HepG2 (cell line): ENCODE results near the gene SEC14L2. TPM values are rescaled to one million over a fixed set of nuclear protein-coding genes. Genes with fewer than 3 reads are reported as not detected.

Source experiments
- ATM ChIP-seq: fragments of 450-650 bp; IDR thresholded peaks from 2 replicates; pipeline ENCODE4 v1.7.1; 2017; ENCODE audit warnings: mild to moderate bottlenecking, borderline replicate concordance
- BHLHE40 ChIP-seq: IDR thresholded peaks from 2 replicates; pipeline ENCODE4 v1.6.1; 2011; ENCODE audit warnings: low read length, improper control_type of control experiment
- FOXA3 ChIP-seq: IDR thresholded peaks from 2 replicates; pipeline ENCODE4 v1.6.1; 2016; ENCODE audit warnings: missing genetic modification reagents, missing compliant biosample characterization
- HDAC2 ChIP-seq: sonication (generic); formaldehyde crosslinking; IDR thresholded peaks from 2 replicates; pipeline ENCODE4 v1.4.0; 2020; ENCODE audit warnings: missing genetic modification reagents
- NFE2L1 ChIP-seq: sonication (generic); formaldehyde crosslinking; IDR thresholded peaks from 2 replicates; pipeline ENCODE4 v1.4.0; 2020; ENCODE audit warnings: missing genetic modification reagents, mild to moderate bottlenecking, borderline replicate concordance
- NRL ChIP-seq: sonication (generic); formaldehyde crosslinking; IDR thresholded peaks from 2 replicates; pipeline ENCODE4 v1.5.0; 2020; ENCODE audit warnings: missing genetic modification reagents, mild to moderate bottlenecking, moderate library complexity, borderline replicate concordance
- PHF20 ChIP-seq: sonication (generic); formaldehyde crosslinking; IDR thresholded peaks from 2 replicates; pipeline ENCODE4 v1.5.0; 2020; ENCODE audit warnings: mild to moderate bottlenecking, missing genetic modification reagents
- SMC3 ChIP-seq: IDR thresholded peaks from 2 replicates; pipeline ENCODE4 v1.6.1; 2011; ENCODE audit warnings: low read length, improper control_type of control experiment
- ZFP62 ChIP-seq: sonication (generic); formaldehyde crosslinking; IDR thresholded peaks from 2 replicates; pipeline ENCODE4 v1.4.0; 2020; ENCODE audit warnings: missing genetic modification reagents
- ZNF256 ChIP-seq: sonication (generic); formaldehyde crosslinking; conservative IDR thresholded peaks from 2 replicates; pipeline ENCODE4 v1.4.0; 2020; ENCODE audit warnings: missing genetic modification reagents
- ZNF329 ChIP-seq: sonication (generic); formaldehyde crosslinking; IDR thresholded peaks from 2 replicates; pipeline ENCODE4 v1.9.0; 2021; ENCODE audit warnings: low read depth, mild to moderate bottlenecking, missing genetic modification reagents
- ZNF331 ChIP-seq: sonication (generic); formaldehyde crosslinking; IDR thresholded peaks from 2 replicates; pipeline ENCODE4 v1.4.0; 2020; ENCODE audit warnings: missing genetic modification reagents
- ZNF367 ChIP-seq: sonication (generic); formaldehyde crosslinking; IDR thresholded peaks from 2 replicates; pipeline ENCODE4 v1.4.0; 2020; ENCODE audit warnings: missing genetic modification reagents, borderline replicate concordance
- ZNF773 ChIP-seq: sonication (generic); formaldehyde crosslinking; IDR thresholded peaks from 2 replicates; pipeline ENCODE4 v1.4.0; 2020; ENCODE audit warnings: missing genetic modification reagents, borderline replicate concordance
- polyA plus RNA-seq, 8 experiments: library from polyadenylated mRNA; depleted of rRNA in 3 of 8; stranded (reverse) in 7 of 8; unstranded in 1 of 8; fragments of >200 nt; fragmentation: Illumina TruSeq in 4 of 8; extraction: Trizol in 4 of 8; gene quantifications; 2 replicates each; pipeline versions ENCODE4 v1.2.1 to v1.2.3, GENCODE V29; 2011 to 2016; ENCODE audit warnings: low read depth in 4 of 8, missing spikeins in 1 of 8, mixed read lengths in 1 of 8; ENCODE audit not compliant: insufficient read depth in 1 of 8
- total RNA-seq, 5 experiments: library from RNA; depleted of rRNA; stranded (reverse); fragments of >200 nt; fragmentation: Illumina TruSeq; extraction: Trizol; gene quantifications; 2 replicates each; pipeline ENCODE4 v1.2.3, GENCODE V29; 2016; ENCODE audit warnings: low read depth in 1 of 5
- TF ChIP-seq, protein P1 (sequence below), 2 experiments: fragments of 450-650 bp in 1 of 2; sonication (generic) in 1 of 2; formaldehyde crosslinking; IDR thresholded peaks; 2 replicates each; pipeline versions ENCODE4 v1.5.0 to v1.8.0; 2020 to 2022; ENCODE audit warnings: mild to moderate bottlenecking in 1 of 2, missing genetic modification reagents in 1 of 2
- TF ChIP-seq, protein P2 (sequence below): sonication (generic); formaldehyde crosslinking; IDR thresholded peaks from 2 replicates; pipeline ENCODE4 v1.8.0; 2022; ENCODE audit warnings: mild to moderate bottlenecking, missing genetic modification reagents, borderline replicate concordance
- TF ChIP-seq, protein P3 (sequence below): sonication (generic); formaldehyde crosslinking; IDR thresholded peaks from 2 replicates; pipeline ENCODE4 v1.4.0; 2020; ENCODE audit warnings: missing genetic modification reagents, borderline replicate concordance
- TF ChIP-seq, protein P4 (sequence below): sonication (generic); formaldehyde crosslinking; IDR thresholded peaks from 2 replicates; pipeline ENCODE4 v1.5.0; 2020; ENCODE audit warnings: mild to moderate bottlenecking, missing genetic modification reagents, borderline replicate concordance
- TF ChIP-seq, protein P5 (sequence below): sonication (generic); formaldehyde crosslinking; IDR thresholded peaks from 2 replicates; pipeline ENCODE4 v1.4.0; 2020; ENCODE audit warnings: missing genetic modification reagents

SEC14L2 gene
- total and polyA plus RNA-seq, 2 of the 13 experiments (the other 11 are each of a cell fraction or from before 2014, with no cell fraction given), result 4.1 to 5.1 TPM

DNA sequence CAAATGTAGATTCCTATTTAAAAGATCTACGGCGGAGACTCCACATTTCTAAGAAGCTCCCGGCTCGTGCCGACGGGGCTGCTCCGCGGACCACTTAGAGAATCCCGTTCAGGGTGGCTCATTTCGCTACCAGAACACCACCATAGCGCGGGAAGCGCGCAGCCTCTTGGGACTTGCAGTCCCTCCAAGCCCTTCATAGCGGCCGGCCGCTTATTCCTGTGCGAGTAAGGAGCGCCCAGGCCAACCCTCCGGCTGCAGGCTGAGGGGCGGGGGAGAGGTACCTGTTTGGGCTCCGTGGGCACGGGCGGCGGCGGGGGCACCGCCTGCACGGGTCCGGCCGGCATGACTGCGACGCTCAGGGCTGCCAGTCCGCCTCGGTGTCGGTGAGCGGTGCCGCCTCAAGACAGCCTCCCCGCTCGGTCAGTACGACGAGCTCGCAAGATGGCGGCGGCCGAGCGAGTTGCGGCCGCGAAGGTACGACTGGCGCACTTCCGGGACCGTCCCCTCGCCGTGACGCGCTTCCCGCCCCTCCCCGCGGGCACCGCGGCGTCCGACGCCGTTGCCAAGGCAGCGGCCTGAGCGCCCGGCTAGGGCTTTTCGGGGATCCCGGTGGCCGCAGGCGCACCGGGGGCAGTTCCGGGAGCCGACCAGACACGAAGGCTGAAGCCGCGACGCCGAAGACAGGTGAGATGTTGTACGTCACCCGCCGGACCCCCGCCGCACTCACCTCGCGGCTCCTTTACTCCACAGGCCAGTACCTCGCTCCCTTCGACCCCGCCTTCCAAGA lies 40.2 kb upstream of the SEC14L2 start, which contains the start of the genes CCDC157 and SF3A1 (continued):
- TF ChIP-seq, protein P1, sequence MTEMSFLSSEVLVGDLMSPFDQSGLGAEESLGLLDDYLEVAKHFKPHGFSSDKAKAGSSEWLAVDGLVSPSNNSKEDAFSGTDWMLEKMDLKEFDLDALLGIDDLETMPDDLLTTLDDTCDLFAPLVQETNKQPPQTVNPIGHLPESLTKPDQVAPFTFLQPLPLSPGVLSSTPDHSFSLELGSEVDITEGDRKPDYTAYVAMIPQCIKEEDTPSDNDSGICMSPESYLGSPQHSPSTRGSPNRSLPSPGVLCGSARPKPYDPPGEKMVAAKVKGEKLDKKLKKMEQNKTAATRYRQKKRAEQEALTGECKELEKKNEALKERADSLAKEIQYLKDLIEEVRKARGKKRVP (CRISPR knock-in tag; IDR thresholded peaks at IDR 0.05), result no peak
- TF ChIP-seq BHLHE40 (no peak), ZNF331 (CRISPR knock-in tag) (peak; percentile 74), ZFP62 (CRISPR knock-in tag) (no peak), NFE2L1 (CRISPR knock-in tag) (no peak; the same call in 1 of the 2 replicates), ZNF367 (peak; percentile 5; the same call in 1 of the 2 replicates), ZNF329 (CRISPR knock-in tag) (no peak), ZNF773 (CRISPR knock-in tag) (no peak), FOXA3 (CRISPR knock-in tag) (peak; percentile 54), PHF20 (CRISPR knock-in tag) (peak; percentile 88), ATM (no peak), ZNF256 (peak; percentile 62; the same call in 1 of the 2 replicates), SMC3 (no peak), HDAC2 (CRISPR knock-in tag) (peak; percentile 62; the same call in 1 of the 2 replicates), NRL (no peak; the same call in none of the 2 replicates)
- TF ChIP-seq, protein P2, sequence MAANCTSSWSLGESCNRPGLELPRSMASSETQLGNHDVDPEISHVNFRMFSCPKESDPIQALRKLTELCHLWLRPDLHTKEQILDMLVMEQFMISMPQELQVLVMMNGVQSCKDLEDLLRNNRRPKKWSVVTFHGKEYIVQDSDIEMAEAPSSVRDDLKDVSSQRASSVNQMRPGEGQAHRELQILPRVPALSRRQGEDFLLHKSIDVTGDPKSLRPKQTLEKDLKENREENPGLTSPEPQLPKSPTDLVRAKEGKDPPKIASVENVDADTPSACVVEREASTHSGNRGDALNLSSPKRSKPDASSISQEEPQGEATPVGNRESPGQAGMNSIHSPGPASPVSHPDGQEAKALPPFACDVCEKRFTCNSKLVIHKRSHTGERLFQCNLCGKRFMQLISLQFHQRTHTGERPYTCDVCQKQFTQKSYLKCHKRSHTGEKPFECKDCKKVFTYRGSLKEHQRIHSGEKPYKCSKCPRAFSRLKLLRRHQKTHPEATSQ (CRISPR knock-in tag), result no peak
- TF ChIP-seq, protein P3, sequence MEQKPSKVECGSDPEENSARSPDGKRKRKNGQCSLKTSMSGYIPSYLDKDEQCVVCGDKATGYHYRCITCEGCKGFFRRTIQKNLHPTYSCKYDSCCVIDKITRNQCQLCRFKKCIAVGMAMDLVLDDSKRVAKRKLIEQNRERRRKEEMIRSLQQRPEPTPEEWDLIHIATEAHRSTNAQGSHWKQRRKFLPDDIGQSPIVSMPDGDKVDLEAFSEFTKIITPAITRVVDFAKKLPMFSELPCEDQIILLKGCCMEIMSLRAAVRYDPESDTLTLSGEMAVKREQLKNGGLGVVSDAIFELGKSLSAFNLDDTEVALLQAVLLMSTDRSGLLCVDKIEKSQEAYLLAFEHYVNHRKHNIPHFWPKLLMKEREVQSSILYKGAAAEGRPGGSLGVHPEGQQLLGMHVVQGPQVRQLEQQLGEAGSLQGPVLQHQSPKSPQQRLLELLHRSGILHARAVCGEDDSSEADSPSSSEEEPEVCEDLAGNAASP, result peak; percentile 19; the same call in 1 of the 2 replicates
- TF ChIP-seq, protein P4, sequence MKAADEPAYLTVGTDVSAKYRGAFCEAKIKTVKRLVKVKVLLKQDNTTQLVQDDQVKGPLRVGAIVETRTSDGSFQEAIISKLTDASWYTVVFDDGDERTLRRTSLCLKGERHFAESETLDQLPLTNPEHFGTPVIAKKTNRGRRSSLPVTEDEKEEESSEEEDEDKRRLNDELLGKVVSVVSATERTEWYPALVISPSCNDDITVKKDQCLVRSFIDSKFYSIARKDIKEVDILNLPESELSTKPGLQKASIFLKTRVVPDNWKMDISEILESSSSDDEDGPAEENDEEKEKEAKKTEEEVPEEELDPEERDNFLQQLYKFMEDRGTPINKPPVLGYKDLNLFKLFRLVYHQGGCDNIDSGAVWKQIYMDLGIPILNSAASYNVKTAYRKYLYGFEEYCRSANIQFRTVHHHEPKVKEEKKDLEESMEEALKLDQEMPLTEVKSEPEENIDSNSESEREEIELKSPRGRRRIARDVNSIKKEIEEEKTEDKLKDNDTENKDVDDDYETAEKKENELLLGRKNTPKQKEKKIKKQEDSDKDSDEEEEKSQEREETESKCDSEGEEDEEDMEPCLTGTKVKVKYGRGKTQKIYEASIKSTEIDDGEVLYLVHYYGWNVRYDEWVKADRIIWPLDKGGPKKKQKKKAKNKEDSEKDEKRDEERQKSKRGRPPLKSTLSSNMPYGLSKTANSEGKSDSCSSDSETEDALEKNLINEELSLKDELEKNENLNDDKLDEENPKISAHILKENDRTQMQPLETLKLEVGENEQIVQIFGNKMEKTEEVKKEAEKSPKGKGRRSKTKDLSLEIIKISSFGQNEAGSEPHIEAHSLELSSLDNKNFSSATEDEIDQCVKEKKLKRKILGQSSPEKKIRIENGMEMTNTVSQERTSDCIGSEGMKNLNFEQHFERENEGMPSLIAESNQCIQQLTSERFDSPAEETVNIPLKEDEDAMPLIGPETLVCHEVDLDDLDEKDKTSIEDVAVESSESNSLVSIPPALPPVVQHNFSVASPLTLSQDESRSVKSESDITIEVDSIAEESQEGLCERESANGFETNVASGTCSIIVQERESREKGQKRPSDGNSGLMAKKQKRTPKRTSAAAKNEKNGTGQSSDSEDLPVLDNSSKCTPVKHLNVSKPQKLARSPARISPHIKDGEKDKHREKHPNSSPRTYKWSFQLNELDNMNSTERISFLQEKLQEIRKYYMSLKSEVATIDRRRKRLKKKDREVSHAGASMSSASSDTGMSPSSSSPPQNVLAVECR (CRISPR knock-in tag), result peak; percentile 100
- TF ChIP-seq, protein P5, sequence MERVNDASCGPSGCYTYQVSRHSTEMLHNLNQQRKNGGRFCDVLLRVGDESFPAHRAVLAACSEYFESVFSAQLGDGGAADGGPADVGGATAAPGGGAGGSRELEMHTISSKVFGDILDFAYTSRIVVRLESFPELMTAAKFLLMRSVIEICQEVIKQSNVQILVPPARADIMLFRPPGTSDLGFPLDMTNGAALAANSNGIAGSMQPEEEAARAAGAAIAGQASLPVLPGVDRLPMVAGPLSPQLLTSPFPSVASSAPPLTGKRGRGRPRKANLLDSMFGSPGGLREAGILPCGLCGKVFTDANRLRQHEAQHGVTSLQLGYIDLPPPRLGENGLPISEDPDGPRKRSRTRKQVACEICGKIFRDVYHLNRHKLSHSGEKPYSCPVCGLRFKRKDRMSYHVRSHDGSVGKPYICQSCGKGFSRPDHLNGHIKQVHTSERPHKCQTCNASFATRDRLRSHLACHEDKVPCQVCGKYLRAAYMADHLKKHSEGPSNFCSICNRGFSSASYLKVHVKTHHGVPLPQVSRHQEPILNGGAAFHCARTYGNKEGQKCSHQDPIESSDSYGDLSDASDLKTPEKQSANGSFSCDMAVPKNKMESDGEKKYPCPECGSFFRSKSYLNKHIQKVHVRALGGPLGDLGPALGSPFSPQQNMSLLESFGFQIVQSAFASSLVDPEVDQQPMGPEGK, result no peak
